BJ (cell line): ENCODE measurements around the gene PUSL1. TPM values are rescaled to one million over a fixed set of nuclear protein-coding genes. Genes with fewer than 3 reads are reported as not detected.

Experiments
- CTCF ChIA-PET: fragments of 350-600 bp; formaldehyde crosslinking; extraction: SDS; loops from one replicate; lab custom pipeline; 2021; ENCODE audit warnings: antibody characterized with exemption, inconsistent platforms; lab: Yijun Ruan, JAX
- POLR2A ChIA-PET: fragments of 300-600 bp; sonication (Branson Sonifier 250); formaldehyde crosslinking; extraction: SDS; loops from one replicate; lab custom pipeline; 2021; ENCODE audit warnings: antibody characterized with exemption; lab: Charles Lee
- DNase-seq: peaks from one replicate; pipeline ENCODE4 v3.0.0-alpha.2; 2011; ENCODE audit warnings: low read depth
- H3K27me3 ChIP-seq: 2 replicates; pipeline ENCODE4 v1.6.0; 2011; ENCODE audit warnings: low read length; ENCODE audit not compliant: control insufficient read depth, insufficient read depth
- H3K36me3 ChIP-seq: 2 replicates; pipeline ENCODE4 v1.5.1; 2011; ENCODE audit warnings: low read length; ENCODE audit not compliant: control insufficient read depth, insufficient read depth
- H3K4me3 ChIP-seq: 2 replicates; pipeline ENCODE4 v1.5.1; 2011; ENCODE audit warnings: low read depth, mild to moderate bottlenecking, control low read depth, low read length
- polyA plus RNA-seq: library from polyadenylated mRNA; depleted of rRNA; stranded (reverse); fragments of >200 nt; gene quantifications from 2 replicates; pipeline ENCODE4 v1.2.3, GENCODE V29; 2011
- TF ChIP-seq, protein P1 (sequence below): IDR thresholded peaks from 2 replicates; pipeline ENCODE4 v1.5.1; 2011; ENCODE audit warnings: low read depth, mild to moderate bottlenecking, control low read depth, inconsistent platforms, low read length, moderate library complexity; ENCODE audit not compliant: insufficient read depth

PUSL1 gene
- polyA plus RNA-seq, 1 experiment: 18.2 TPM

- TF ChIP-seq, protein P1, sequence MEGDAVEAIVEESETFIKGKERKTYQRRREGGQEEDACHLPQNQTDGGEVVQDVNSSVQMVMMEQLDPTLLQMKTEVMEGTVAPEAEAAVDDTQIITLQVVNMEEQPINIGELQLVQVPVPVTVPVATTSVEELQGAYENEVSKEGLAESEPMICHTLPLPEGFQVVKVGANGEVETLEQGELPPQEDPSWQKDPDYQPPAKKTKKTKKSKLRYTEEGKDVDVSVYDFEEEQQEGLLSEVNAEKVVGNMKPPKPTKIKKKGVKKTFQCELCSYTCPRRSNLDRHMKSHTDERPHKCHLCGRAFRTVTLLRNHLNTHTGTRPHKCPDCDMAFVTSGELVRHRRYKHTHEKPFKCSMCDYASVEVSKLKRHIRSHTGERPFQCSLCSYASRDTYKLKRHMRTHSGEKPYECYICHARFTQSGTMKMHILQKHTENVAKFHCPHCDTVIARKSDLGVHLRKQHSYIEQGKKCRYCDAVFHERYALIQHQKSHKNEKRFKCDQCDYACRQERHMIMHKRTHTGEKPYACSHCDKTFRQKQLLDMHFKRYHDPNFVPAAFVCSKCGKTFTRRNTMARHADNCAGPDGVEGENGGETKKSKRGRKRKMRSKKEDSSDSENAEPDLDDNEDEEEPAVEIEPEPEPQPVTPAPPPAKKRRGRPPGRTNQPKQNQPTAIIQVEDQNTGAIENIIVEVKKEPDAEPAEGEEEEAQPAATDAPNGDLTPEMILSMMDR: no peak
- Histone ChIP-seq H3K27me3 (no peaks in the 10 kb centered on the region), H3K36me3 (peaks cover 13% of the 10 kb centered on the region), H3K4me3 (peak overlapping the region; percentile 78)
- ChIA-PET CTCF (interaction anchor here (0.5 to 3.6 kb wide), 16 partner anchors 10 to 345 kb away, joined by 3 to 46 read pairs (median 4); partner anchors contain the start of genes AURKAIP1 and CCNL2), POLR2A (interaction anchor here (0.5 to 0.7 kb wide), 2 partner anchors 268 to 288 kb away, joined by 4 to 8 read pairs; partner anchors contain the start of gene MIB2)
- DNase-seq: no peak
These were observed 39.4 kb downstream of the PUSL1 start for GRCh38 chr1:1347663-1348419.

DNA sequence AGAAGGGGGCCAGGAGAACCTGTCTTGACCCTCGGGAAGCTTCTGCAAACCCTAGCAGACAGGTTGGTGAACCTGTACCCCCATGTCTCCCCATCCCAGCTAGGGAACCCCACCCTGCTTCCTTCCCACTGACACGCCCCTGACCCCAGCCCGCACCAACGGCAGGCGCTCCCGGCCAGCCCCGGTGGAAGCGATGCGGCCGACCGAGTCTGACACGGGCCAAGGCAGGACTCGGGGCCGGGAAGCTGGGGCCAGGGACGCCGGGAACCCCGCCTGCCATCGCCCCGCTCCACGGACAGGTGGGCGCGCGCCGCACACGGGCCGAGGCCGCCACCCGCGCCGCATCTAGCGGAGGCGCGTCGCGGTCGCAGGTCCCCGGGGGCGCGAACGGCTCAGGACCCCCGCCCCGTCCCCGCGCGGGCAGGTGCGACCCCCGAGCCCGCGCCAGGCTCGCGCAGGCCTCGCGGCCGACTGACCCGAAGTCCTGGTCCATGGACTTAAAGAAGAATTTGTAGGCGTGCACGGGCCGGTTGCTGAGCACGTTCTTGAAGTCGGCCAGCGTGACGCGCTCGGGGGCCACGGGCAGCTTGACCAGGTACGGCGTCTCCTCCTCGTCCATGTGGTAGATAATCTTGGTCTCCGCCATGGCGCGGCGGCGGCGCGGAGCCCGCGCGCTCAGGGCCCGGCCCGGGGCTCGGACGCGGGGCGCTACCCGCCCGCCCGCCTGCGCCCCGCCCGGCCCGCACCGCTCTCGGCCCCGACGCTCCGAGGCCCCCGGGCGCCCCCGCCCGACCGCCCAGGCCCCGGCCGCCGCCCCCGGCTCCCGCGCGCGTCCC is 40.2 kb downstream of the PUSL1 start:
- H3K27me3 ChIP-seq: no peaks in the 10 kb centered on the region
- DNase-seq: no peak
- POLR2A ChIA-PET: no interaction called here
- CTCF ChIA-PET: interaction anchor here (0.5 to 3.6 kb wide), 15 partner anchors 9 to 346 kb away, joined by 3 to 46 read pairs (median 4); partner anchors contain the start of genes AURKAIP1 and CCNL2
- peak overlapping the region; percentile 78 for H3K4me3 ChIP-seq
- H3K36me3 ChIP-seq: peaks cover 18% of the 10 kb centered on the region
- TF ChIP-seq, protein P1: no peak

GRCh38 chr1:1349256-1350012 is 41.0 kb downstream of the PUSL1 start, which contains the start of gene DVL1:
Gene DVL1, minus strand, starts transcription at chr1:1349418. Its CDS starts 353 bp downstream, at chr1:1349065.
- TF ChIP-seq, protein P1: peak; percentile 52
- CTCF ChIA-PET: interaction anchor here (1.7 to 2.1 kb wide), 2 partner anchors 8 to 23 kb away, joined by 8 to 46 read pairs; partner anchors contain the start of gene AURKAIP1
- Histone ChIP-seq H3K36me3 (peaks cover 25% of the 10 kb centered on the region), H3K27me3 (no peaks in the 10 kb centered on the region), H3K4me3 (peak within 1 kb of the TSS; percentile 78)
- POLR2A ChIA-PET: no interaction called here
- no peak for DNase-seq

- ChIA-PET CTCF (interaction anchor here (0.6 to 4.2 kb wide), 6 partner anchors 21 to 369 kb away, joined by 3 to 43 read pairs (median 3); partner anchors contain the start of gene AURKAIP1), POLR2A (no interaction called here)
- Histone ChIP-seq H3K36me3 (peaks cover 31% of the 10 kb centered on the region), H3K27me3 (no peaks in the 10 kb centered on the region), H3K4me3 (peak overlapping the region; percentile 9)
- TF ChIP-seq, protein P1: no peak
- DNase-seq: no peak
These were observed 43.4 kb downstream of the PUSL1 start for GRCh38 chr1:1351511-1352427.
